B cell (primary cell): ENCODE data around the gene MYO1E. TPM values are rescaled to one million over a fixed set of nuclear protein-coding genes. Genes with fewer than 3 reads are reported as not detected.

Experiments
- ATAC-seq: fragments of 200-7000 bp; cut with Tn5 transposase; one replicate; pipeline ENCODE4 v1.10.0; 2021; ENCODE audit warnings: low read depth, mild to moderate bottlenecking, moderate number of reproducible peaks, moderate library complexity
- CTCF ChIA-PET: fragments of 350-600 bp; sonication (Branson Sonifier 250); formaldehyde crosslinking; loops from one replicate; lab custom pipeline; 2021; ENCODE audit warnings: antibody characterized with exemption, inconsistent platforms; lab: Charles Lee
- POLR2A ChIA-PET: fragments of 350-600 bp; sonication (Branson Sonifier 250); formaldehyde crosslinking; loops from one replicate; lab custom pipeline; 2021; ENCODE audit warnings: antibody characterized with exemption; lab: Charles Lee
- DNase-seq: peaks from one replicate; pipeline ENCODE4 v3.0.0; 2013
- H2AFZ ChIP-seq: 2 replicates; pipeline ENCODE4 v1.6.1; 2012; ENCODE audit warnings: mild to moderate bottlenecking, low read depth, low read length; ENCODE audit not compliant: insufficient read depth, poor library complexity, severe bottlenecking
- H3K27ac ChIP-seq, 2 donors: 1 replicate in 1 of 2; 2 replicates in 1 of 2; pipeline ENCODE4 v1.5.1; 2012 to 2013; ENCODE audit warnings: low read length in 2 of 2, mild to moderate bottlenecking in 2 of 2, moderate library complexity in 1 of 2
- H3K27me3 ChIP-seq, 4 experiments: fragments of 200-600 bp in 1 of 4; sonication (generic) in 1 of 4; replicated peaks in 1 of 4; 1 replicate in 2 of 4; 2 replicates in 2 of 4; pipeline versions ENCODE4 v1.6.1 to v1.7.0; 2013 to 2016; ENCODE audit warnings: low read length in 3 of 4, mild to moderate bottlenecking in 2 of 4, mixed read lengths in 1 of 4, moderate library complexity in 1 of 4; ENCODE audit not compliant: insufficient read depth in 4 of 4, control insufficient read depth in 3 of 4; ENCODE audit errors: control extremely low read depth in 1 of 4
- H3K36me3 ChIP-seq, 2 experiments: replicated peaks in 1 of 2; 1 replicate in 1 of 2; 2 replicates in 1 of 2; pipeline versions ENCODE4 v1.6.1 to v1.7.1; 2013; ENCODE audit warnings: low read length in 1 of 2; ENCODE audit not compliant: insufficient read depth in 2 of 2, control insufficient read depth in 1 of 2; ENCODE audit errors: control extremely low read depth in 1 of 2, extremely low read depth in 1 of 2
- H3K4me1 ChIP-seq, 2 donors: fragments of 200-600 bp in 1 of 2; sonication (generic) in 1 of 2; 1 replicate in 1 of 2; 2 replicates in 1 of 2; pipeline versions ENCODE4 v1.5.1 to v1.6.1; 2013 to 2017; ENCODE audit warnings: low read length in 2 of 2; ENCODE audit not compliant: control insufficient read depth in 2 of 2, insufficient read depth in 2 of 2
- H3K4me2 ChIP-seq: replicated peaks from 2 replicates; pipeline ENCODE3; 2012; ENCODE audit warnings: mild to moderate bottlenecking, low read depth, low read length; ENCODE audit not compliant: poor library complexity, severe bottlenecking
- H3K4me3 ChIP-seq, 5 experiments: fragments of 200-600 bp in 1 of 5; sonication (generic) in 1 of 5; 1 replicate in 3 of 5; 2 replicates in 2 of 5; pipeline versions ENCODE4 v1.5.1 to v1.7.0; 2011 to 2016; ENCODE audit warnings: low read length in 4 of 5, mild to moderate bottlenecking in 4 of 5, low read depth in 2 of 5, control low read depth in 1 of 5, moderate library complexity in 1 of 5; ENCODE audit not compliant: insufficient read depth in 1 of 5; ENCODE audit errors: control extremely low read depth in 1 of 5, extremely low read depth in 1 of 5
- H3K79me2 ChIP-seq: fragments of 200-600 bp; sonication (generic); one replicate; pipeline ENCODE4 v1.6.0; 2016; ENCODE audit warnings: low read length; ENCODE audit not compliant: control insufficient read depth, insufficient read depth
- H3K9ac ChIP-seq: fragments of 200-600 bp; sonication (generic); 2 replicates; pipeline ENCODE4 v1.6.1; 2017; ENCODE audit warnings: mild to moderate bottlenecking, low read length, moderate library complexity
- H3K9me3 ChIP-seq, 3 donors: one replicate each; pipeline versions ENCODE4 v1.6.1 to v1.7.1; 2013; ENCODE audit warnings: low read length in 2 of 3; ENCODE audit not compliant: control insufficient read depth in 2 of 3, insufficient read depth in 1 of 3; ENCODE audit errors: control extremely low read depth in 1 of 3
- H4K20me1 ChIP-seq: 2 replicates; pipeline ENCODE4 v1.6.0; 2012; ENCODE audit warnings: mild to moderate bottlenecking, low read length; ENCODE audit not compliant: insufficient read depth, control insufficient read depth, poor library complexity, severe bottlenecking
- H3K27ac Mint-ChIP-seq: one replicate; pipeline ENCODE4 v1.8.0; 2021; ENCODE audit warnings: mixed read lengths
- H3K27me3 Mint-ChIP-seq: one replicate; pipeline ENCODE4 v1.8.0; 2021; ENCODE audit warnings: mixed read lengths
- H3K4me1 Mint-ChIP-seq: one replicate; pipeline ENCODE4 v1.8.0; 2021; ENCODE audit warnings: mixed read lengths
- H3K4me3 Mint-ChIP-seq: one replicate; pipeline ENCODE4 v1.8.0; 2021; ENCODE audit warnings: mixed read lengths
- H3K9me3 Mint-ChIP-seq: one replicate; pipeline ENCODE4 v1.8.0; 2022; ENCODE audit warnings: mixed read lengths; ENCODE audit not compliant: insufficient read depth
- CTCF ChIP-seq: fragments of 200-600 bp; IDR thresholded peaks from one replicate; pipeline ENCODE4 v1.8.0; 2022; ENCODE audit warnings: antibody characterized with exemption, mild to moderate bottlenecking
- EZH2 ChIP-seq: IDR thresholded peaks from 2 replicates; pipeline ENCODE4 v1.6.1; 2012; ENCODE audit warnings: borderline replicate concordance, low read depth, mild to moderate bottlenecking, moderate library complexity, low read length; ENCODE audit not compliant: insufficient read depth, poor library complexity, severe bottlenecking
- WGBS: methylation state at CpG from one replicate; pipeline ENCODE4 v1.1.5; 2013; ENCODE audit warnings: missing lambda C conversion rate; ENCODE audit not compliant: insufficient coverage; 5-methylcytosine and 5-hydroxymethylcytosine counted together
- intact Hi-C: fragments of 100-400 bp; cut with micrococcal nuclease; formaldehyde crosslinking; loops from one replicate; pipeline ENCODE4 v1.10.0; 2022
- polyA plus RNA-seq: library from polyadenylated mRNA; depleted of rRNA; stranded (reverse); fragments of >200 nt; gene quantifications from 2 replicates; pipeline ENCODE4 v1.2.3, GENCODE V29; 2012
- total RNA-seq, 2 donors: library from RNA; stranded (reverse); fragments of 120-200 nt in 1 of 2; gene quantifications; 1 replicate in 1 of 2; 2 replicates in 1 of 2; pipeline versions ENCODE4 v1.2.3 to v1.2.4, GENCODE V29; 2013 to 2022

MYO1E gene
- total and polyA plus RNA-seq, 2 donors (not counting 1 experiment from before 2014, with no cell fraction given): 11.9 to 100.0 TPM

- Histone ChIP-seq H3K79me2 (peaks cover 17% of the 10 kb centered on the region), H2AFZ (no peak overlapping the region), H3K36me3 (peaks cover 0 to 45% of the 10 kb centered on the region in 2 experiments), H4K20me1 (peaks cover 5% of the 10 kb centered on the region), H3K27ac (no peak overlapping the region), H3K9me3 (no peaks in the 10 kb centered on the region), H3K4me2 (no peak overlapping the region), H3K4me1 (no peaks in the 10 kb centered on the region), H3K9ac (no peak overlapping the region), H3K4me3 (no peak overlapping the region), H3K27me3 (no peaks in the 10 kb centered on the region)
- ChIA-PET POLR2A (no interaction called here), CTCF (no interaction called here)
- no peak for DNase-seq
- no peak overlapping the region for H3K27ac Mint-ChIP-seq
- no peak overlapping the region for H3K4me3 Mint-ChIP-seq
- 100% methylated on average over 1 of the region's 4 CpGs for WGBS
- no peak for TF ChIP-seq CTCF
- TF ChIP-seq EZH2: no peak
- no peaks in the 10 kb centered on the region for H3K9me3 Mint-ChIP-seq
- no peaks in the 10 kb centered on the region for H3K4me1 Mint-ChIP-seq
- H3K27me3 Mint-ChIP-seq: no peaks in the 10 kb centered on the region
- no peak for ATAC-seq
- intact Hi-C loops: no loop called here
These were observed 145.7 kb downstream of the MYO1E start for GRCh38 chr15:59227021-59227420.

GRCh38 chr15:59224474-59224873, 148.2 kb downstream of the MYO1E start:
- Mint-ChIP-seq H3K27me3 (no peaks in the 10 kb centered on the region), H3K27ac (no peak overlapping the region), H3K4me1 (no peaks in the 10 kb centered on the region), H3K9me3 (no peaks in the 10 kb centered on the region), H3K4me3 (no peak overlapping the region)
- TF ChIP-seq CTCF (no peak), EZH2 (no peak)
- peaks cover 6 to 36% of the 10 kb centered on the region in 2 experiments for H3K36me3 ChIP-seq
- H3K27me3 ChIP-seq: no peaks in the 10 kb centered on the region
- H3K4me2 ChIP-seq: no peak overlapping the region
- H3K4me3 ChIP-seq: no peak overlapping the region
- peaks cover 8% of the 10 kb centered on the region for H3K79me2 ChIP-seq
- no peaks in the 10 kb centered on the region for H3K4me1 ChIP-seq
- H3K27ac ChIP-seq: no peak overlapping the region
- no peaks in the 10 kb centered on the region for H3K9me3 ChIP-seq
- DNase-seq (no peak), ATAC-seq (no peak)
- no peak overlapping the region for H2AFZ ChIP-seq
- intact Hi-C loops: no loop called here
- H3K9ac ChIP-seq: no peak overlapping the region
- WGBS: 100% methylated on average over 7 of the region's 7 CpGs
- POLR2A ChIA-PET: no interaction called here
- CTCF ChIA-PET: interaction anchor here (0.6 to 2.7 kb wide), 3 partner anchors 269 to 407 kb away, joined by 5 to 8 read pairs (median 6); no protein-coding TSS in a partner anchor
- no peaks in the 10 kb centered on the region for H4K20me1 ChIP-seq
